HepG2 (cell line): ENCODE results near the gene CYCS. TPM values are rescaled to one million over a fixed set of nuclear protein-coding genes. Genes with fewer than 3 reads are reported as not detected.

Source experiments
- ASH2L ChIP-seq: fragments of 300-600, 200-600 bp; sonication (generic); IDR thresholded peaks from 2 replicates; pipeline ENCODE4 v1.7.0; 2017; ENCODE audit warnings: low read depth, mild to moderate bottlenecking, moderate library complexity, mixed read lengths, low read length; ENCODE audit not compliant: insufficient read length
- FOSL2 ChIP-seq: sonication (generic); formaldehyde crosslinking; IDR thresholded peaks from 2 replicates; pipeline ENCODE4 v1.4.0; 2020; ENCODE audit warnings: missing genetic modification reagents
- KDM2A ChIP-seq: sonication (generic); formaldehyde crosslinking; IDR thresholded peaks from 2 replicates; pipeline ENCODE4 v1.4.0; 2020; ENCODE audit warnings: low read depth, missing genetic modification reagents, borderline replicate concordance
- MAFF ChIP-seq: IDR thresholded peaks from 2 replicates; pipeline ENCODE4 v1.6.1; 2011; ENCODE audit warnings: low read depth, low read length, improper control_type of control experiment
- MTA1 ChIP-seq: sonication (generic); formaldehyde crosslinking; IDR thresholded peaks from 2 replicates; pipeline ENCODE4 v1.4.0; 2020; ENCODE audit warnings: missing genetic modification reagents, mild to moderate bottlenecking, borderline replicate concordance
- SIN3B ChIP-seq: fragments of 150-350 bp; IDR thresholded peaks from 2 replicates; pipeline ENCODE4 v1.6.1; 2014; ENCODE audit warnings: low read length
- SMC3 ChIP-seq: IDR thresholded peaks from 2 replicates; pipeline ENCODE4 v1.6.1; 2011; ENCODE audit warnings: low read length, improper control_type of control experiment
- TBX3 ChIP-seq: fragments of 450-650 bp; IDR thresholded peaks from 2 replicates; pipeline ENCODE4 v1.6.1; 2017; ENCODE audit warnings: antibody characterized with exemption, mild to moderate bottlenecking, inconsistent platforms, borderline replicate concordance
- ZBTB37 ChIP-seq: sonication (generic); formaldehyde crosslinking; IDR thresholded peaks from 2 replicates; pipeline ENCODE4 v1.4.0; 2020; ENCODE audit warnings: mild to moderate bottlenecking, missing genetic modification reagents
- ZNF687 ChIP-seq: sonication (generic); formaldehyde crosslinking; IDR thresholded peaks from 2 replicates; pipeline ENCODE4 v1.5.1; 2020; ENCODE audit warnings: mild to moderate bottlenecking, missing genetic modification reagents, moderate library complexity
- polyA plus RNA-seq, 8 experiments: library from polyadenylated mRNA; depleted of rRNA in 3 of 8; stranded (reverse) in 7 of 8; unstranded in 1 of 8; fragments of >200 nt; fragmentation: Illumina TruSeq in 4 of 8; extraction: Trizol in 4 of 8; gene quantifications; 2 replicates each; pipeline versions ENCODE4 v1.2.1 to v1.2.3, GENCODE V29; 2011 to 2016; ENCODE audit warnings: low read depth in 4 of 8, missing spikeins in 1 of 8, mixed read lengths in 1 of 8; ENCODE audit not compliant: insufficient read depth in 1 of 8
- total RNA-seq, 5 experiments: library from RNA; depleted of rRNA; stranded (reverse); fragments of >200 nt; fragmentation: Illumina TruSeq; extraction: Trizol; gene quantifications; 2 replicates each; pipeline ENCODE4 v1.2.3, GENCODE V29; 2016; ENCODE audit warnings: low read depth in 1 of 5

Gene CYCS
- total and polyA plus RNA-seq, 2 of the 13 experiments (the other 11 are each of a cell fraction or from before 2014, with no cell fraction given) = 35.9 to 202 TPM

- 0 out of 2 replicates have a peak, but pooled peaks have one; percentile 30 for TF ChIP-seq ZBTB37 (CRISPR knock-in tag)
- TF ChIP-seq TBX3 = peak; percentile 75; the same call in 1 of the 2 replicates
- TF ChIP-seq SIN3B = peak; percentile 59; the same call in 1 of the 2 replicates
- TF ChIP-seq KDM2A (CRISPR knock-in tag) = peak; percentile 92
- peak; percentile 96 for TF ChIP-seq ZNF687 (CRISPR knock-in tag)
- peak; percentile 88; the same call in 1 of the 2 replicates for TF ChIP-seq MTA1
- peak; percentile 82 for TF ChIP-seq FOSL2 (CRISPR knock-in tag)
- TF ChIP-seq SMC3 = no peak
- TF ChIP-seq ASH2L = peak; percentile 70
- TF ChIP-seq MAFF = no peak
These were observed at the start of gene CYCS (continued) for GRCh38 chr7:25125137-25125946.
